HepG2 (cell line): ENCODE measurements around the gene SRP68. TPM values are rescaled to one million over a fixed set of nuclear protein-coding genes. Genes with fewer than 3 reads are reported as not detected.

Experiments
- CC2D1A ChIP-seq: sonication (generic); formaldehyde crosslinking; IDR thresholded peaks from 2 replicates; pipeline ENCODE4 v1.8.1; 2023; ENCODE audit warnings: mild to moderate bottlenecking, missing genetic modification reagents
- FOXJ3 ChIP-seq: sonication (generic); formaldehyde crosslinking; IDR thresholded peaks from 2 replicates; pipeline ENCODE4 v1.4.0; 2020; ENCODE audit warnings: missing genetic modification reagents, mild to moderate bottlenecking, borderline replicate concordance
- GATAD2A ChIP-seq: IDR thresholded peaks from 2 replicates; pipeline ENCODE4 v1.6.1; 2016
- HNRNPUL1 ChIP-seq: fragments of 200-400 bp; formaldehyde crosslinking; IDR thresholded peaks from 2 replicates; pipeline ENCODE4 v1.6.1; 2017; ENCODE audit warnings: low read depth, mild to moderate bottlenecking, low read length, moderate library complexity
- PAWR ChIP-seq: sonication (generic); formaldehyde crosslinking; IDR thresholded peaks from 2 replicates; pipeline ENCODE4 v1.4.0; 2020; ENCODE audit warnings: missing genetic modification reagents, mild to moderate bottlenecking, borderline replicate concordance
- PHF8 ChIP-seq: sonication (generic); formaldehyde crosslinking; IDR thresholded peaks from 2 replicates; pipeline ENCODE4 v1.5.0; 2020; ENCODE audit warnings: missing genetic modification reagents
- POLR2G ChIP-seq: fragments of 200-400 bp; formaldehyde crosslinking; IDR thresholded peaks from 2 replicates; pipeline ENCODE4 v1.6.1; 2018; ENCODE audit warnings: mild to moderate bottlenecking, low read depth, low read length, moderate library complexity
- SMAD9 ChIP-seq: sonication (generic); formaldehyde crosslinking; IDR thresholded peaks from 2 replicates; pipeline ENCODE4 v1.5.1; 2020; ENCODE audit warnings: mild to moderate bottlenecking, missing genetic modification reagents
- TCF7L2 ChIP-seq: IDR thresholded peaks from 2 replicates; pipeline ENCODE4 v1.6.1; 2011; ENCODE audit warnings: mild to moderate bottlenecking, low read depth, low read length, moderate library complexity
- ZNF660 ChIP-seq: sonication (generic); formaldehyde crosslinking; IDR thresholded peaks from 2 replicates; pipeline ENCODE4 v1.5.1; 2020; ENCODE audit warnings: mild to moderate bottlenecking, low read depth, missing genetic modification reagents, borderline replicate concordance
- polyA plus RNA-seq, 8 experiments: library from polyadenylated mRNA; depleted of rRNA in 3 of 8; stranded (reverse) in 7 of 8; unstranded in 1 of 8; fragments of >200 nt; fragmentation: Illumina TruSeq in 4 of 8; extraction: Trizol in 4 of 8; gene quantifications; 2 replicates each; pipeline versions ENCODE4 v1.2.1 to v1.2.3, GENCODE V29; 2011 to 2016; ENCODE audit warnings: low read depth in 4 of 8, missing spikeins in 1 of 8, mixed read lengths in 1 of 8; ENCODE audit not compliant: insufficient read depth in 1 of 8
- total RNA-seq, 5 experiments: library from RNA; depleted of rRNA; stranded (reverse); fragments of >200 nt; fragmentation: Illumina TruSeq; extraction: Trizol; gene quantifications; 2 replicates each; pipeline ENCODE4 v1.2.3, GENCODE V29; 2016; ENCODE audit warnings: low read depth in 1 of 5
- TF ChIP-seq, protein P1 (sequence below): sonication (generic); formaldehyde crosslinking; IDR thresholded peaks from 2 replicates; pipeline ENCODE4 v1.5.1; 2020; ENCODE audit warnings: mild to moderate bottlenecking, missing genetic modification reagents, moderate library complexity
- TF ChIP-seq, protein P2 (sequence below), 2 experiments: sonication (generic) in 1 of 2; formaldehyde crosslinking in 1 of 2; IDR thresholded peaks; 2 replicates each; pipeline versions ENCODE4 v1.6.1 to v1.9.0; 2014 to 2022; ENCODE audit warnings: antibody characterized with exemption in 1 of 2, borderline replicate concordance in 1 of 2, inconsistent platforms in 1 of 2, low read depth in 1 of 2, missing genetic modification reagents in 1 of 2

The SRP68 gene
- total and polyA plus RNA-seq, 2 of the 13 experiments (the other 11 are each of a cell fraction or from before 2014, with no cell fraction given), result 39.8 to 74.3 TPM

DNA sequence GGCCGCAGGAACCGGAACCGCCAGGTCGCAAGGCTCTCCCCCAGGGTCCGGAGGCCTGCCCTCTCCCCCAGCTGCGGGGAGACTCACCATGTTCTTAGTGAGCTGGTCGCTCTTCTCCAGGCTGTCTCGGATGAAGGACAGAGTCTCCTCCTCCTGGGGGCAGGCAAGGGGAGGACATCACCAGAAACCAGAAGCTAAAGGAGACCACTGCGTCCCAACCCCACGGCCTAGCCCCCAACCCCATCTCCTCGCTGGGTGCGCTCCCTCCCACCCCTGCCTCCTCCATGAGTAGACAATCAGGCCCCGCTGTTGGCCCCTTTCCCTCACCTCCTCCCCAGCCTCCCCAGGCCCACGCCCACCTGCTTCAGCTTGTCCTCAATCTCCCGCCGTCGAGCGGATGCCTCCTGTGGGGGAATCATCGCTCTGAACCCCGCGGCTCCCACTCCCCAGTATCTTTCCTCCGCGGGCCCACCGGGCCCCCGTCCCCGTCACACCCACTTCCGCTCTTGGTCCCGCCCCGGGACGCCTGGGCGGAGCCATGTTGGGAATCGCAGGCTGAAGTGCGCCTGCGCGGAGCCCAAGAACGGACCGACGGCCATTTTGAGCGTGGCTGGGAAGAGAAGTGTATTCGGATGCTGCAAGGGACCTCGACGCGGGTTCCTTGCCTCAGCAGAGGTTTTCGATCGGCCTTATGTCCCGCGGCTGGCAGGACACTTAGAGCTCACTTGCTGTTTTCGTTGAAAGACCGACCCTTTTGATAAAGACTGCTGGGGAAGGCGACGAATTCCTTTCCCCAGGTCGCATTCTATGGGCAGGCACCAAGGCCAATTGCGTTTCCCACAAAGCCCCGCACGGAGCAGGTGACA is 31.2 kb upstream of the SRP68 start, which contains the start of gene EXOC7 (continued):
- TF ChIP-seq, protein P1, sequence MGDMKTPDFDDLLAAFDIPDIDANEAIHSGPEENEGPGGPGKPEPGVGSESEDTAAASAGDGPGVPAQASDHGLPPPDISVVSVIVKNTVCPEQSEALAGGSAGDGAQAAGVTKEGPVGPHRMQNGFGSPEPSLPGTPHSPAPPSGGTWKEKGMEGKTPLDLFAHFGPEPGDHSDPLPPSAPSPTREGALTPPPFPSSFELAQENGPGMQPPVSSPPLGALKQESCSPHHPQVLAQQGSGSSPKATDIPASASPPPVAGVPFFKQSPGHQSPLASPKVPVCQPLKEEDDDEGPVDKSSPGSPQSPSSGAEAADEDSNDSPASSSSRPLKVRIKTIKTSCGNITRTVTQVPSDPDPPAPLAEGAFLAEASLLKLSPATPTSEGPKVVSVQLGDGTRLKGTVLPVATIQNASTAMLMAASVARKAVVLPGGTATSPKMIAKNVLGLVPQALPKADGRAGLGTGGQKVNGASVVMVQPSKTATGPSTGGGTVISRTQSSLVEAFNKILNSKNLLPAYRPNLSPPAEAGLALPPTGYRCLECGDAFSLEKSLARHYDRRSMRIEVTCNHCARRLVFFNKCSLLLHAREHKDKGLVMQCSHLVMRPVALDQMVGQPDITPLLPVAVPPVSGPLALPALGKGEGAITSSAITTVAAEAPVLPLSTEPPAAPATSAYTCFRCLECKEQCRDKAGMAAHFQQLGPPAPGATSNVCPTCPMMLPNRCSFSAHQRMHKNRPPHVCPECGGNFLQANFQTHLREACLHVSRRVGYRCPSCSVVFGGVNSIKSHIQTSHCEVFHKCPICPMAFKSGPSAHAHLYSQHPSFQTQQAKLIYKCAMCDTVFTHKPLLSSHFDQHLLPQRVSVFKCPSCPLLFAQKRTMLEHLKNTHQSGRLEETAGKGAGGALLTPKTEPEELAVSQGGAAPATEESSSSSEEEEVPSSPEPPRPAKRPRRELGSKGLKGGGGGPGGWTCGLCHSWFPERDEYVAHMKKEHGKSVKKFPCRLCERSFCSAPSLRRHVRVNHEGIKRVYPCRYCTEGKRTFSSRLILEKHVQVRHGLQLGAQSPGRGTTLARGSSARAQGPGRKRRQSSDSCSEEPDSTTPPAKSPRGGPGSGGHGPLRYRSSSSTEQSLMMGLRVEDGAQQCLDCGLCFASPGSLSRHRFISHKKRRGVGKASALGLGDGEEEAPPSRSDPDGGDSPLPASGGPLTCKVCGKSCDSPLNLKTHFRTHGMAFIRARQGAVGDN, result peak; percentile 97
- peak; percentile 51; the same call in 1 of the 2 replicates for TF ChIP-seq GATAD2A (CRISPR knock-in tag)
- no peak for TF ChIP-seq HNRNPUL1
- TF ChIP-seq, protein P2, sequence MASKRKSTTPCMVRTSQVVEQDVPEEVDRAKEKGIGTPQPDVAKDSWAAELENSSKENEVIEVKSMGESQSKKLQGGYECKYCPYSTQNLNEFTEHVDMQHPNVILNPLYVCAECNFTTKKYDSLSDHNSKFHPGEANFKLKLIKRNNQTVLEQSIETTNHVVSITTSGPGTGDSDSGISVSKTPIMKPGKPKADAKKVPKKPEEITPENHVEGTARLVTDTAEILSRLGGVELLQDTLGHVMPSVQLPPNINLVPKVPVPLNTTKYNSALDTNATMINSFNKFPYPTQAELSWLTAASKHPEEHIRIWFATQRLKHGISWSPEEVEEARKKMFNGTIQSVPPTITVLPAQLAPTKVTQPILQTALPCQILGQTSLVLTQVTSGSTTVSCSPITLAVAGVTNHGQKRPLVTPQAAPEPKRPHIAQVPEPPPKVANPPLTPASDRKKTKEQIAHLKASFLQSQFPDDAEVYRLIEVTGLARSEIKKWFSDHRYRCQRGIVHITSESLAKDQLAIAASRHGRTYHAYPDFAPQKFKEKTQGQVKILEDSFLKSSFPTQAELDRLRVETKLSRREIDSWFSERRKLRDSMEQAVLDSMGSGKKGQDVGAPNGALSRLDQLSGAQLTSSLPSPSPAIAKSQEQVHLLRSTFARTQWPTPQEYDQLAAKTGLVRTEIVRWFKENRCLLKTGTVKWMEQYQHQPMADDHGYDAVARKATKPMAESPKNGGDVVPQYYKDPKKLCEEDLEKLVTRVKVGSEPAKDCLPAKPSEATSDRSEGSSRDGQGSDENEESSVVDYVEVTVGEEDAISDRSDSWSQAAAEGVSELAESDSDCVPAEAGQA (IDR thresholded peaks at IDR 0.05; ENCODE audit: low read depth), result peak; percentile 88
- TF ChIP-seq, protein P2 (CRISPR knock-in tag; IDR thresholded peaks at IDR 0.05; ENCODE audit: borderline replicate concordance), result 0 out of 2 replicates have a peak, but pooled peaks have one; percentile 24
- TF ChIP-seq PAWR, result no peak
- peak; percentile 97 for TF ChIP-seq POLR2G
- TF ChIP-seq CC2D1A (CRISPR knock-in tag), result no peak
- peak; percentile 97 for TF ChIP-seq PHF8 (CRISPR knock-in tag)
- TF ChIP-seq FOXJ3 (CRISPR knock-in tag), result no peak
- TF ChIP-seq TCF7L2, result no peak
- no peak for TF ChIP-seq ZNF660
- peak; percentile 81; the same call in 1 of the 2 replicates for TF ChIP-seq SMAD9
